ENCODE measurements around the gene DPP9.

Gene DPP9

GRCh38 chr19:4656102-4656501, 67.5 kb downstream of the DPP9 start:
- no peak for DNase-seq (ENCODE audit: low spot score)

GRCh38 chr19:4654437-4655361, 68.9 kb downstream of the DPP9 start:
- no peak for DNase-seq (ENCODE audit: low spot score)

GRCh38 chr19:4653793-4654436, 69.7 kb downstream of the DPP9 start:
- DNase-seq (ENCODE audit: low spot score), result no peak

GRCh38 chr19:4652075-4652474, 71.6 kb downstream of the DPP9 start:
- DNase-seq (ENCODE audit: low spot score), result no peak

GRCh38 chr19:4650159-4650558, 73.5 kb downstream of the DPP9 start:
- DNase-seq (ENCODE audit: low spot score), result no peak

- DNase-seq (ENCODE audit: low spot score), result no peak
These were observed 74.1 kb downstream of the DPP9 start for GRCh38 chr19:4649392-4650047.

- no peak for DNase-seq (ENCODE audit: low spot score)
These were observed 75.7 kb downstream of the DPP9 start for GRCh38 chr19:4647676-4648644.

- DNase-seq (ENCODE audit: low spot score), result no peak
These were observed 77.9 kb downstream of the DPP9 start for GRCh38 chr19:4645718-4646117.

- no peak for DNase-seq (ENCODE audit: low spot score)
These were observed 81.0 kb downstream of the DPP9 start for GRCh38 chr19:4642625-4643024.

GRCh38 chr19:4641132-4641531, 82.5 kb downstream of the DPP9 start:
- DNase-seq (ENCODE audit: low spot score), result no peak

- no peak for DNase-seq (ENCODE audit: low spot score)
These were observed 83.2 kb downstream of the DPP9 start for GRCh38 chr19:4640247-4641000.

GRCh38 chr19:4639531-4640246, 84.0 kb downstream of the DPP9 start:
- DNase-seq (ENCODE audit: low spot score), result no peak

GRCh38 chr19:4638828-4639530, 84.7 kb downstream of the DPP9 start, which contains the start of gene TNFAIP8L1:
TSS of gene TNFAIP8L1 (plus strand) at chr19:4639516. CDS start at chr19:4651870, 12,354 bp downstream.
- peak; percentile 100 for DNase-seq (ENCODE audit: low spot score)

GRCh38 chr19:4638317-4638716, 85.3 kb downstream of the DPP9 start:
- no peak for DNase-seq (ENCODE audit: low spot score)

GRCh38 chr19:4636761-4637160, 86.9 kb downstream of the DPP9 start:
- DNase-seq (ENCODE audit: low spot score), result no peak

- DNase-seq (ENCODE audit: low spot score), result peak; percentile 76
These were observed 87.4 kb downstream of the DPP9 start for GRCh38 chr19:4636151-4636717.

GRCh38 chr19:4635754-4636116, 87.9 kb downstream of the DPP9 start:
- DNase-seq (ENCODE audit: low spot score), result no peak

- peak; percentile 65 for DNase-seq (ENCODE audit: low spot score)
These were observed 90.3 kb downstream of the DPP9 start for GRCh38 chr19:4633140-4633967.
